C4-2B (cell line): ENCODE results near the gene SLC6A5.
A peak's percentile ranks its signal among the peaks of the same experiment; 100 is the strongest.

Source experiments
- H3K27ac ChIP-seq: fragments of 450-650 bp; 2 replicates; pipeline ENCODE4 v1.5.1; 2017
- ZFX ChIP-seq: fragments of 450-650 bp; IDR thresholded peaks from 2 replicates; pipeline ENCODE4 v1.6.1; 2017
- TF ChIP-seq, protein P1 (sequence below): fragments of 450-650 bp; conservative IDR thresholded peaks from 2 replicates; pipeline ENCODE4 v1.5.1; 2017; ENCODE audit warnings: mild to moderate bottlenecking

The SLC6A5 gene

DNA sequence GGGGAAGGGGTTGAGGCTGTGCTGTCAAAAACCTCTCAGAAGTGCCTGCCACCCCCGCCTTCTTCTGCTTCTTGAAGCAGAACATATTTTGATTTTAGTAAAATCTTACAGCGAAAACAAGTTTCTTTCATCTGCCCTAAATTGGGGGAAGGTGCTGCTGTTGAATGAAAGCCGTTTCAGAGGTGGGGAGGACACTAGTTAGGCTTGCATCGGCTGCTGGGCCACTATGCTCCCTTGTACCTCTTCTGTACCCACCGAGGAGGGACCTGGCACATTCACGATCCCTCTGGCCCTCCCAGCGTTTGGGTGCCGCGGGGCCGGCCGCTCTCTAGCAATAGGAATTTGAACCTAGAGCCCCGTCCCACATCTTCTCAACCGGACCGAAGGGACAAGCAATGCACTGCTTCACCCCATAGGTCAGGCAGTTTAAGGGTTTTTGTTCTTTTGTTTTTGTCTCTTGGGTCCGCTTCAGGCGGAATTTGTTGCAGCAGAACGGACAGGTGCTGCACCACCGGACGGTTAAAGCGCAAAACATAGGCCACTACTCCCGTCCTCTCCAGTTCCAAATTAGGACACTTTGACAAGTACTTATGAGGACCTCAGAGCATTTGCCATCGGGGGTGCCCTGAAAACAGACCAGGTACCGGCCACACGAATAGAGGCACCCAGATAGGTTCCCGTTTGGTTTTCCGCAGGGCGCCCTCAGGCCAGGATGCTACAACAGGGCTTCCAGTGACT lies 5.6 kb downstream of the SLC6A5 start:
- no peak for TF ChIP-seq ZFX
- TF ChIP-seq, protein P1, sequence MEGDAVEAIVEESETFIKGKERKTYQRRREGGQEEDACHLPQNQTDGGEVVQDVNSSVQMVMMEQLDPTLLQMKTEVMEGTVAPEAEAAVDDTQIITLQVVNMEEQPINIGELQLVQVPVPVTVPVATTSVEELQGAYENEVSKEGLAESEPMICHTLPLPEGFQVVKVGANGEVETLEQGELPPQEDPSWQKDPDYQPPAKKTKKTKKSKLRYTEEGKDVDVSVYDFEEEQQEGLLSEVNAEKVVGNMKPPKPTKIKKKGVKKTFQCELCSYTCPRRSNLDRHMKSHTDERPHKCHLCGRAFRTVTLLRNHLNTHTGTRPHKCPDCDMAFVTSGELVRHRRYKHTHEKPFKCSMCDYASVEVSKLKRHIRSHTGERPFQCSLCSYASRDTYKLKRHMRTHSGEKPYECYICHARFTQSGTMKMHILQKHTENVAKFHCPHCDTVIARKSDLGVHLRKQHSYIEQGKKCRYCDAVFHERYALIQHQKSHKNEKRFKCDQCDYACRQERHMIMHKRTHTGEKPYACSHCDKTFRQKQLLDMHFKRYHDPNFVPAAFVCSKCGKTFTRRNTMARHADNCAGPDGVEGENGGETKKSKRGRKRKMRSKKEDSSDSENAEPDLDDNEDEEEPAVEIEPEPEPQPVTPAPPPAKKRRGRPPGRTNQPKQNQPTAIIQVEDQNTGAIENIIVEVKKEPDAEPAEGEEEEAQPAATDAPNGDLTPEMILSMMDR: no peak
- H3K27ac ChIP-seq: no peak overlapping the region

GRCh38 chr11:20605602-20606091 lies 6.2 kb downstream of the SLC6A5 start:
- no peak overlapping the region for H3K27ac ChIP-seq
- no peak for TF ChIP-seq ZFX
- TF ChIP-seq, protein P1: no peak

GRCh38 chr11:20608934-20609333 lies 9.5 kb downstream of the SLC6A5 start:
- H3K27ac ChIP-seq: no peak overlapping the region
- no peak for TF ChIP-seq ZFX

DNA sequence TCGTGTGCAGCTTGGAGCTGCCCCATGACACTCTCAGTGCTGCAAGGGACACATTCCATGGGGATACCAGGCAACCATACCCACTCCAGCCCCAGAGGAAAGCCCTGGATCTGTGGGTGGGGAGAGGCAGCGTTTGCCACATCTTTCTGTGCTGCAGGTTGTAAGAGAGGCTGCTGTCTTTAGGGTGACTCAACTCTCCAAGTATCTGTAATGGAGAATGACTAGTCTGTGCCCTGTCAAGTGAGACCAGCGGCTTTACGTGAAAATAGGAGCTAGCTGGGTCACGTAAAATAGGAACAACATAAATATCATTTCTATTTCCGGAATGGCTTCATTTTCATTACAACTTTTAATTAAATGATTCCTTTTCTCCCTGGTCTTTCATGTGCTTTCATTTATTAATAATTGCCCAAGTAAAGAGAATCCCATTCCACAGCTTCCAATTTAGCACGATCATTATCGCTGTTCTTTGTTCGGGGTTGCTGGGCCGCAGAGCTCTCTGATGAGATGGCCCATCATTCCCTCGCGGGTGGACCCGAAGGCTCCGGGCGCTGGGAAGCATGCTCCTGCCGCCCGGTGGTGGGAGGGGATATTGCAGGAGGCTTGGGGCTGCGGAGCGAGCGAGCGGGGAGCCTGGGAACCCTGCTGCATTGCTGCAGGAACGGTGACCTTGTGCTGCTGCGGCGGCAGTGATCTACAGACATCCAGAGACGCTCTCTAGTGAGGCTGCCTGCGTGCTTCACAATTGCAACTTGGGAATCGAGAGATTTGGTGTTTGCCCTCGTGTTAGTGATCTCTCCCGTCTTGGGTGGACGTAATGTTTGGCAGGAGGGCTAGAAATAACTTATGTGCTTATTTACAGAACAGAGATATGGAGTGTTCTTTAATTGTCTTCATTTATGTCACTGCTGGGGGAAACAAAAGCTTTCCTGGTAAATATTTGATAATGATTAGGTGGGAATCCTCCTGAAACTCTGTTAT lies 10.6 kb downstream of the SLC6A5 start:
- no peak for TF ChIP-seq ZFX
- TF ChIP-seq, protein P1: peak; percentile 99
- no peak overlapping the region for H3K27ac ChIP-seq

- TF ChIP-seq, protein P1: no peak
- TF ChIP-seq ZFX: no peak
- no peak overlapping the region for H3K27ac ChIP-seq
Observed at GRCh38 chr11:20610825-20611224, 11.4 kb downstream of the SLC6A5 start.

DNA sequence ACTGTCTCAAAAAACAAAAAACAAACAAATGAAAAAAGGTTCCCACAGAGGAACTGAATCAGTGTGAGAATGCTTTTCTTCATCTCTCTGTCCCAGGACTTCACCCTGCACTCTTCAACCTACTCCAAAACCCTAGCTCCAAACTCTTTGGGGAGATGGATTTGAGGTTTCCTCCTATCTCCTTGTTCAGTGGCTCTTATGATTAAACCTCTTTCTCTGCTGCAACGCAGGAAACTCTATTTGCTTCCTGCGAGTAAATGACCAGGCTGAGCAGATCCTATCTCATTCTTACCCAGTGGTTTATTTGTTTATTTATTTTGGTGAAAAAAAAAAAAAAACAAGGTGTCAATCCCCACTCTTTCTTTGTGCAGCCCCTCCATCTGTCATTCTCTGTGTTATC lies 12.0 kb downstream of the SLC6A5 start:
- no peak overlapping the region for H3K27ac ChIP-seq
- TF ChIP-seq ZFX: no peak
- TF ChIP-seq, protein P1: no peak

GRCh38 chr11:20611892-20612291 lies 12.5 kb downstream of the SLC6A5 start:
- TF ChIP-seq, protein P1: no peak
- TF ChIP-seq ZFX: no peak
- no peak overlapping the region for H3K27ac ChIP-seq
